A673 (cell line): ENCODE data around the gene LRBA. TPM values are rescaled to one million over a fixed set of nuclear protein-coding genes. Genes with fewer than 3 reads are reported as not detected.

Experiments used
- BruUV-seq: library from RNA; stranded (reverse); fragments of 400-500 nt; replicated peaks from 2 replicates; lab custom pipeline; 2021; lab: Mats Ljungman, UMichigan
- CTCF ChIA-PET: fragments of 300-600 bp; sonication (Branson Sonifier 250); formaldehyde crosslinking; loops from one replicate; lab custom pipeline; 2022; ENCODE audit warnings: antibody characterized with exemption; lab: Charles Lee
- POLR2A ChIA-PET: fragments of 300-600 bp; sonication (Branson Sonifier 250); formaldehyde crosslinking; loops from one replicate; lab custom pipeline; 2022; ENCODE audit warnings: antibody characterized with exemption; ENCODE audit not compliant: low non-redundant PET; lab: Charles Lee
- DNase-seq: peaks from one replicate; pipeline ENCODE4 v3.0.0-alpha.2; 2015; ENCODE audit warnings: low spot score
- H3K27ac ChIP-seq: fragments of 200-600 bp; sonication (generic); 2 replicates; pipeline ENCODE4 v1.5.1; 2016; ENCODE audit warnings: mixed run types, low read depth, mild to moderate bottlenecking, mixed read lengths, antibody characterized with exemption, low read length; ENCODE audit not compliant: poor library complexity, severe bottlenecking
- H3K27me3 ChIP-seq: fragments of 200-600 bp; sonication (generic); replicated peaks from 2 replicates; pipeline ENCODE4 v1.6.1; 2017; ENCODE audit warnings: mixed run types, low read depth, mild to moderate bottlenecking, mixed read lengths, antibody characterized with exemption, low read length; ENCODE audit not compliant: insufficient read depth, poor library complexity
- H3K36me3 ChIP-seq: fragments of 200-600 bp; sonication (generic); 2 replicates; pipeline ENCODE4 v1.6.1; 2016; ENCODE audit warnings: mixed run types, mild to moderate bottlenecking, mixed read lengths, antibody characterized with exemption, low read length; ENCODE audit not compliant: insufficient read depth, poor library complexity, severe bottlenecking
- H3K4me1 ChIP-seq: fragments of 200-600 bp; sonication (generic); 2 replicates; pipeline ENCODE4 v1.6.1; 2017; ENCODE audit warnings: mixed run types, mild to moderate bottlenecking, mixed read lengths, antibody characterized with exemption, low read length; ENCODE audit not compliant: insufficient read depth, poor library complexity, severe bottlenecking
- H3K4me3 ChIP-seq: fragments of 200-600 bp; sonication (generic); 2 replicates; pipeline ENCODE4 v1.5.1; 2016; ENCODE audit warnings: low read depth, mixed run types, mild to moderate bottlenecking, mixed read lengths, low read length; ENCODE audit not compliant: poor library complexity, severe bottlenecking
- H3K9me3 ChIP-seq: fragments of 200-600 bp; sonication (generic); 2 replicates; pipeline ENCODE4 v1.6.1; 2016; ENCODE audit warnings: mixed run types, low read depth, mild to moderate bottlenecking, mixed read lengths, antibody characterized with exemption, low read length; ENCODE audit not compliant: poor library complexity, severe bottlenecking
- EZH2 ChIP-seq: fragments of 200-600 bp; sonication (generic); IDR thresholded peaks from 2 replicates; pipeline ENCODE4 v1.6.1; 2017; ENCODE audit warnings: borderline replicate concordance, low read depth, mild to moderate bottlenecking, mixed read lengths, antibody characterized with exemption, low read length; ENCODE audit not compliant: poor library complexity, severe bottlenecking
- intact Hi-C: fragments of 100-400 bp; cut with micrococcal nuclease; formaldehyde crosslinking; loops from one replicate; pipeline ENCODE4 v1.10.0; 2022; ENCODE audit not compliant: unreplicated experiment
- total RNA-seq: library from RNA; stranded (reverse); gene quantifications from 2 replicates; pipeline ENCODE4 v1.2.3, GENCODE V29; 2021
- TF ChIP-seq, protein P1 (sequence below): fragments of 300-800, 200-600 bp; sonication (generic); conservative IDR thresholded peaks from 2 replicates; pipeline ENCODE4 v1.5.1; 2017; ENCODE audit warnings: low read depth, mild to moderate bottlenecking, antibody characterized with exemption, low read length, moderate library complexity, mixed read lengths

Gene LRBA
- total RNA-seq, 1 experiment from 2014 or later = 35.7 TPM

GRCh38 chr4:150673793-150674192, 341.3 kb downstream of the LRBA start:
- DNase-seq = no peak
- Histone ChIP-seq H3K27ac (no peak overlapping the region), H3K9me3 (no peaks in the 10 kb centered on the region), H3K4me3 (no peak overlapping the region), H3K27me3 (no peaks in the 10 kb centered on the region), H3K4me1 (no peaks in the 10 kb centered on the region), H3K36me3 (no peaks in the 10 kb centered on the region)
- BruUV-seq = no TSS peak
- ChIA-PET CTCF (no interaction called here), POLR2A (no interaction called here)
- intact Hi-C loops = no loop called here
- no peak for TF ChIP-seq EZH2
- TF ChIP-seq, protein P1, sequence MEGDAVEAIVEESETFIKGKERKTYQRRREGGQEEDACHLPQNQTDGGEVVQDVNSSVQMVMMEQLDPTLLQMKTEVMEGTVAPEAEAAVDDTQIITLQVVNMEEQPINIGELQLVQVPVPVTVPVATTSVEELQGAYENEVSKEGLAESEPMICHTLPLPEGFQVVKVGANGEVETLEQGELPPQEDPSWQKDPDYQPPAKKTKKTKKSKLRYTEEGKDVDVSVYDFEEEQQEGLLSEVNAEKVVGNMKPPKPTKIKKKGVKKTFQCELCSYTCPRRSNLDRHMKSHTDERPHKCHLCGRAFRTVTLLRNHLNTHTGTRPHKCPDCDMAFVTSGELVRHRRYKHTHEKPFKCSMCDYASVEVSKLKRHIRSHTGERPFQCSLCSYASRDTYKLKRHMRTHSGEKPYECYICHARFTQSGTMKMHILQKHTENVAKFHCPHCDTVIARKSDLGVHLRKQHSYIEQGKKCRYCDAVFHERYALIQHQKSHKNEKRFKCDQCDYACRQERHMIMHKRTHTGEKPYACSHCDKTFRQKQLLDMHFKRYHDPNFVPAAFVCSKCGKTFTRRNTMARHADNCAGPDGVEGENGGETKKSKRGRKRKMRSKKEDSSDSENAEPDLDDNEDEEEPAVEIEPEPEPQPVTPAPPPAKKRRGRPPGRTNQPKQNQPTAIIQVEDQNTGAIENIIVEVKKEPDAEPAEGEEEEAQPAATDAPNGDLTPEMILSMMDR = no peak

DNA sequence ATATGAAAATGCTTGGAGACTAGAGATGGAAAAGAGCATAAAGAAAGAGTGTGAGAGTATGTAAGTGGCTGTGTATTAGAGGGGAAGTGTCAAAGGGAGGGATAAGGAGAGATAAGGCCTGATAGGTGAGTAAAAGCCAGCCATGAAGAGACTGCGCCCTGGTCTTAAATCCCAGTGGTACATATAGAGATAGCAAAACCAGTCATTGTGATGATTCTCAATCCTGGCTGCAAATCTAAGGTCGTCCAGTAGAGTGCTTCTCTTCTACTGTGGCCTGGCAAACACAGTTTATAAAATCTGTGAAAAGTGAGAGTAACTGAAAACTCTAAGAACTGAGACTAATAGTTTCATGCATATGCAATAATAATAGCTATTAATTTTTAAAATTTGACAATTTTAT, 346.3 kb downstream of the LRBA start:
- peaks cover 9% of the 10 kb centered on the region for H3K4me1 ChIP-seq
- no peak for DNase-seq
- ChIA-PET CTCF (no interaction called here), POLR2A (no interaction called here)
- BruUV-seq = no TSS peak
- intact Hi-C loops = no loop called here
- no peak for TF ChIP-seq EZH2
- TF ChIP-seq, protein P1 = no peak
- no peaks in the 10 kb centered on the region for H3K9me3 ChIP-seq
- H3K27ac ChIP-seq = no peak overlapping the region
- no peaks in the 10 kb centered on the region for H3K36me3 ChIP-seq
- H3K4me3 ChIP-seq = no peak overlapping the region
- no peaks in the 10 kb centered on the region for H3K27me3 ChIP-seq

DNA sequence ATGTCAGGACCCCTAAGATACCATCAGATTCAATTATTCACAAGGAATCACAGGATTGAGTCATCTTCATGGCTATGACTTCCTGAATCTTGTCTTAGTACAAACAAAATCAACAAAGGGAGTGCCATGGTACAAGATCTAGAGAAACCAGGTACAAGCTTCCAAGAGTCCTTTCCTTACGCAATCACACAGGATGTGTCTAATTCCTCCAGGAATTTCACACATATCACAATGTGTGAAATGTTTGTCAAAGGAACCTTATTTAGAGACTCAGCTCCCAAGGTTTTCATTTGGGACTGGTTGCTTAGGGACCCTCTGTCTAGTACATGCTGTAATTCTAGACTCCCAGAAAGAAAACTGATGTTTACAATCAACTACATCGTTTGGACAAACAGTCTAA, 350.1 kb downstream of the LRBA start:
- CTCF ChIA-PET = no interaction called here
- peak; percentile 18 for DNase-seq

More for the DNA sequence above, 350.1 kb downstream of the LRBA start:
- H3K4me1 ChIP-seq = peaks cover 9% of the 10 kb centered on the region
- POLR2A ChIA-PET = no interaction called here
- BruUV-seq = no TSS peak
- no peak overlapping the region for H3K4me3 ChIP-seq
- no peaks in the 10 kb centered on the region for H3K36me3 ChIP-seq
- TF ChIP-seq, protein P1 = no peak
- TF ChIP-seq EZH2 = no peak
- intact Hi-C loops = no loop called here
- no peaks in the 10 kb centered on the region for H3K27me3 ChIP-seq
- no peak overlapping the region for H3K27ac ChIP-seq
- H3K9me3 ChIP-seq = no peaks in the 10 kb centered on the region
